GM10266 (cell line): ENCODE measurements around the gene PLA2G4F.

ENCODE experiments used
- DNase-seq: peaks from one replicate; pipeline ENCODE4 v3.0.0; 2012; ENCODE audit errors: extremely low spot score
- CTCF ChIP-seq: IDR thresholded peaks from 2 replicates; pipeline ENCODE4 v1.5.1; 2012; ENCODE audit warnings: mild to moderate bottlenecking, low read depth; ENCODE audit not compliant: control insufficient read depth, insufficient read depth; ENCODE audit errors: missing control alignments

Gene PLA2G4F

GRCh38 chr15:42193383-42193782 is 36.9 kb upstream of the PLA2G4F start:
- no peak for DNase-seq

GRCh38 chr15:42191610-42192346 is 35.3 kb upstream of the PLA2G4F start:
- no peak for DNase-seq
- no peak for TF ChIP-seq CTCF

More at GRCh38 chr15:42193383-42193782, 36.9 kb upstream of the PLA2G4F start:
- no peak for TF ChIP-seq CTCF

GRCh38 chr15:42190370-42190769 is 33.9 kb upstream of the PLA2G4F start:
- DNase-seq, result no peak
- TF ChIP-seq CTCF, result no peak

- no peak for DNase-seq
- no peak for TF ChIP-seq CTCF
These were observed 29.4 kb upstream of the PLA2G4F start for GRCh38 chr15:42185801-42186200.

- no peak for DNase-seq
- no peak for TF ChIP-seq CTCF
These were observed 28.3 kb upstream of the PLA2G4F start for GRCh38 chr15:42184736-42185135.

- TF ChIP-seq CTCF, result no peak
- DNase-seq, result no peak
These were observed 27.9 kb upstream of the PLA2G4F start for GRCh38 chr15:42184296-42184695.

- no peak for TF ChIP-seq CTCF
- DNase-seq, result no peak
These were observed 26.5 kb upstream of the PLA2G4F start for GRCh38 chr15:42182961-42183360.
